Measurements from ENCODE around the gene GATD1. TPM values are rescaled to one million over a fixed set of nuclear protein-coding genes. Genes with fewer than 3 reads are reported as not detected.

GATD1 gene
- total and polyA plus RNA-seq, 10 of the 15 experiments (the other 5 are each of a cell fraction or from before 2014, with no cell fraction given): 1.2 to 92.6 (median 22.3) TPM

- H2AFZ ChIP-seq (ENCODE audit: control insufficient read depth, low read depth, low read length): no peak overlapping the region
- H3K4me2 ChIP-seq (ENCODE audit: control insufficient read depth, insufficient read depth): no peak overlapping the region
- no TSS peak for BruUV-seq (replicated peaks)
- intact Hi-C loops (cut with micrococcal nuclease; ENCODE audit: unreplicated experiment) (no loop called here), in situ Hi-C loops (cut with MboI) (no loop called here)
- DNase-seq (ENCODE audit: low read depth, low spot score) (no peak), ATAC-seq (no peak), FAIRE-seq (no peak)
- no peaks in the 10 kb centered on the region for H3K4me1 ChIP-seq (ENCODE audit: control insufficient read depth, insufficient read depth, low read length)
- ChIA-PET CTCF (interaction anchor here (0.5 to 1.1 kb wide), 4 partner anchors 19 to 174 kb away, joined by 3 to 5 read pairs (median 3); partner anchors contain the start of gene TALDO1), POLR2A (interaction anchor here (0.6 kb wide), 1 partner anchor 276 kb away, joined by 3 read pairs; no protein-coding TSS in a partner anchor), RAD21 (ENCODE audit: unreplicated experiment) (no interaction called here), SMC1A (ENCODE audit: uncharacterized antibody, unreplicated experiment) (interaction anchor here (1.1 kb wide), 1 partner anchor 40 kb away, joined by 5 read pairs; no protein-coding TSS in a partner anchor)
- no peaks in the 10 kb centered on the region for H3K27me3 ChIP-seq (replicated peaks in 1 of 2; ENCODE audit: control insufficient read depth in 2 of 2, insufficient read depth in 2 of 2, low read length in 1 of 2)
- H3K79me2 ChIP-seq (ENCODE audit: control insufficient read depth, insufficient read depth, low read length): no peaks in the 10 kb centered on the region
- H3K27ac ChIP-seq (ENCODE audit: control insufficient read depth, insufficient read depth): no peak overlapping the region
- peaks cover 24 to 37% of the 10 kb centered on the region in 2 experiments; a peak in 3 of 4 replicates for H3K36me3 ChIP-seq (ENCODE audit: control insufficient read depth in 2 of 2, insufficient read depth in 2 of 2, low read length in 1 of 2)
- 65% methylated on average over 11 of the region's 11 CpGs for WGBS (ENCODE audit: insufficient coverage, insufficient replicate concordance, low lambda C conversion rate, missing lambda C conversion rate)
- no peaks in the 10 kb centered on the region for H3K9me3 ChIP-seq (replicated peaks; ENCODE audit: control insufficient read depth, insufficient read depth, low read length)
- H3K9ac ChIP-seq (ENCODE audit: control insufficient read depth, insufficient read depth, low read length): no peak overlapping the region
- TF ChIP-seq POLR2A (IDR thresholded peaks at IDR 0.05; ENCODE audit: low read depth, low read length) (peak; percentile 64), KAT2A (conservative IDR thresholded peaks at IDR 0.05; ENCODE audit: control insufficient read depth, low read depth, low read length) (no peak)
- no peaks in the 10 kb centered on the region for H4K20me1 ChIP-seq (ENCODE audit: control insufficient read depth, insufficient read depth)
- no peak overlapping the region for H3K4me3 ChIP-seq
Observed at GRCh38 chr11:766106-766935, 11.0 kb downstream of the GATD1 start.

GRCh38 chr11:765802-766091, 11.5 kb downstream of the GATD1 start:
- ChIA-PET SMC1A (ENCODE audit: uncharacterized antibody, unreplicated experiment) (interaction anchor here (1.1 kb wide), 1 partner anchor 39 kb away, joined by 5 read pairs; no protein-coding TSS in a partner anchor), RAD21 (ENCODE audit: unreplicated experiment) (no interaction called here), POLR2A (no interaction called here), CTCF (interaction anchor here (1.1 kb wide), 2 partner anchors 19 to 92 kb away, joined by 3 read pairs; partner anchors contain the start of gene TALDO1)
- Histone ChIP-seq H3K4me2 (ENCODE audit: control insufficient read depth, insufficient read depth) (no peak overlapping the region), H3K27ac (ENCODE audit: control insufficient read depth, insufficient read depth) (no peak overlapping the region), H2AFZ (ENCODE audit: control insufficient read depth, low read depth, low read length) (no peak overlapping the region), H3K36me3 (ENCODE audit: control insufficient read depth in 2 of 2, insufficient read depth in 2 of 2, low read length in 1 of 2) (peaks cover 26 to 33% of the 10 kb centered on the region in 2 experiments; a peak in 3 of 4 replicates), H3K4me3 (no peak overlapping the region), H3K27me3 (replicated peaks in 1 of 2; ENCODE audit: control insufficient read depth in 2 of 2, insufficient read depth in 2 of 2, low read length in 1 of 2) (no peaks in the 10 kb centered on the region), H3K9me3 (replicated peaks; ENCODE audit: control insufficient read depth, insufficient read depth, low read length) (no peaks in the 10 kb centered on the region), H3K79me2 (ENCODE audit: control insufficient read depth, insufficient read depth, low read length) (no peaks in the 10 kb centered on the region), H3K4me1 (ENCODE audit: control insufficient read depth, insufficient read depth, low read length) (no peaks in the 10 kb centered on the region), H4K20me1 (ENCODE audit: control insufficient read depth, insufficient read depth) (no peaks in the 10 kb centered on the region), H3K9ac (ENCODE audit: control insufficient read depth, insufficient read depth, low read length) (no peak overlapping the region)
- in situ Hi-C loops (cut with MboI) (no loop called here), intact Hi-C loops (cut with micrococcal nuclease; ENCODE audit: unreplicated experiment) (loop anchor here (1.0 kb wide), 1 partner anchor 37 kb away; no protein-coding TSS in a partner anchor)
- ATAC-seq (no peak), DNase-seq (ENCODE audit: low read depth, low spot score) (no peak), FAIRE-seq (no peak)
- 98% methylated on average over 8 of the region's 8 CpGs for WGBS (ENCODE audit: insufficient coverage, insufficient replicate concordance, low lambda C conversion rate, missing lambda C conversion rate)
- BruUV-seq (replicated peaks): no TSS peak
- TF ChIP-seq, protein P1, sequence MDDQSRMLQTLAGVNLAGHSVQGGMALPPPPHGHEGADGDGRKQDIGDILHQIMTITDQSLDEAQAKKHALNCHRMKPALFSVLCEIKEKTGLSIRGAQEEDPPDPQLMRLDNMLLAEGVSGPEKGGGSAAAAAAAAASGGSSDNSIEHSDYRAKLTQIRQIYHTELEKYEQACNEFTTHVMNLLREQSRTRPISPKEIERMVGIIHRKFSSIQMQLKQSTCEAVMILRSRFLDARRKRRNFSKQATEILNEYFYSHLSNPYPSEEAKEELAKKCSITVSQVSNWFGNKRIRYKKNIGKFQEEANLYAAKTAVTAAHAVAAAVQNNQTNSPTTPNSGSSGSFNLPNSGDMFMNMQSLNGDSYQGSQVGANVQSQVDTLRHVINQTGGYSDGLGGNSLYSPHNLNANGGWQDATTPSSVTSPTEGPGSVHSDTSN (IDR thresholded peaks at IDR 0.05; ENCODE audit: insufficient replicate concordance, low read depth, low read length): no peak
- TF ChIP-seq, protein P2, sequence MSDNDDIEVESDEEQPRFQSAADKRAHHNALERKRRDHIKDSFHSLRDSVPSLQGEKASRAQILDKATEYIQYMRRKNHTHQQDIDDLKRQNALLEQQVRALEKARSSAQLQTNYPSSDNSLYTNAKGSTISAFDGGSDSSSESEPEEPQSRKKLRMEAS (IDR thresholded peaks at IDR 0.05; ENCODE audit: low read depth, low read length): no peak
- no peak for TF ChIP-seq TCF7 (IDR thresholded peaks at IDR 0.05; ENCODE audit: borderline replicate concordance)
- TF ChIP-seq KLF5 (IDR thresholded peaks at IDR 0.05; ENCODE audit: partially characterized antibody): no peak
- no peak for TF ChIP-seq POLR2AphosphoS5 (IDR thresholded peaks at IDR 0.05; ENCODE audit: low read length)
- TF ChIP-seq, protein P3, sequence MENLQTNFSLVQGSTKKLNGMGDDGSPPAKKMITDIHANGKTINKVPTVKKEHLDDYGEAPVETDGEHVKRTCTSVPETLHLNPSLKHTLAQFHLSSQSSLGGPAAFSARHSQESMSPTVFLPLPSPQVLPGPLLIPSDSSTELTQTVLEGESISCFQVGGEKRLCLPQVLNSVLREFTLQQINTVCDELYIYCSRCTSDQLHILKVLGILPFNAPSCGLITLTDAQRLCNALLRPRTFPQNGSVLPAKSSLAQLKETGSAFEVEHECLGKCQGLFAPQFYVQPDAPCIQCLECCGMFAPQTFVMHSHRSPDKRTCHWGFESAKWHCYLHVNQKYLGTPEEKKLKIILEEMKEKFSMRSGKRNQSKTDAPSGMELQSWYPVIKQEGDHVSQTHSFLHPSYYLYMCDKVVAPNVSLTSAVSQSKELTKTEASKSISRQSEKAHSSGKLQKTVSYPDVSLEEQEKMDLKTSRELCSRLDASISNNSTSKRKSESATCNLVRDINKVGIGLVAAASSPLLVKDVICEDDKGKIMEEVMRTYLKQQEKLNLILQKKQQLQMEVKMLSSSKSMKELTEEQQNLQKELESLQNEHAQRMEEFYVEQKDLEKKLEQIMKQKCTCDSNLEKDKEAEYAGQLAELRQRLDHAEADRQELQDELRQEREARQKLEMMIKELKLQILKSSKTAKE (IDR thresholded peaks at IDR 0.05; ENCODE audit: low read depth, poor library complexity, severe bottlenecking): no peak
- TF ChIP-seq DPF2 (IDR thresholded peaks at IDR 0.05): no peak
- TF ChIP-seq SRF (IDR thresholded peaks at IDR 0.05; ENCODE audit: low read depth in 2 of 2, low read length in 2 of 2): no peak
- TF ChIP-seq BHLHE40 (IDR thresholded peaks at IDR 0.05; ENCODE audit: borderline replicate concordance in 1 of 2, low read depth in 2 of 2, low read length in 1 of 2): no peak

All from GM12878 (cell line).